CD14-positive monocyte (primary cell): ENCODE data around the gene DPF3. TPM values are rescaled to one million over a fixed set of nuclear protein-coding genes. Genes with fewer than 3 reads are reported as not detected.

ENCODE experiments used
- DNase-seq, 3 donors: peaks; one replicate each; pipeline ENCODE4 v3.0.0-alpha.2; 2011 to 2022
- H2AFZ ChIP-seq: 2 replicates; pipeline ENCODE4 v1.6.0; 2012; ENCODE audit warnings: mild to moderate bottlenecking, low read depth, low read length, inconsistent platforms; ENCODE audit not compliant: insufficient read depth, poor library complexity, severe bottlenecking
- H3K27ac ChIP-seq, 2 donors: 1 replicate in 1 of 2; 2 replicates in 1 of 2; pipeline ENCODE4 v1.5.1; 2012 to 2013; ENCODE audit warnings: low read length in 2 of 2, control low read depth in 1 of 2, inconsistent platforms in 1 of 2, low read depth in 1 of 2, mild to moderate bottlenecking in 1 of 2
- H3K27me3 ChIP-seq, 2 donors: one replicate each; pipeline versions ENCODE4 v1.6.0 to v1.6.1; 2011 to 2013; ENCODE audit warnings: low read length in 2 of 2; ENCODE audit not compliant: control insufficient read depth in 2 of 2, insufficient read depth in 2 of 2
- H3K36me3 ChIP-seq, 2 donors: replicated peaks in 1 of 2; 1 replicate in 1 of 2; 2 replicates in 1 of 2; pipeline versions ENCODE4 v1.5.1 to v1.6.1; 2012 to 2013; ENCODE audit warnings: low read length in 2 of 2, control low read depth in 1 of 2, inconsistent platforms in 1 of 2, mild to moderate bottlenecking in 1 of 2; ENCODE audit not compliant: insufficient read depth in 2 of 2, control insufficient read depth in 1 of 2
- H3K4me1 ChIP-seq, 2 donors: 1 replicate in 1 of 2; 2 replicates in 1 of 2; pipeline versions ENCODE4 v1.5.1 to v1.6.1; 2012 to 2013; ENCODE audit warnings: low read length in 2 of 2, control low read depth in 1 of 2, inconsistent platforms in 1 of 2, mild to moderate bottlenecking in 1 of 2, moderate library complexity in 1 of 2; ENCODE audit not compliant: insufficient read depth in 2 of 2, control insufficient read depth in 1 of 2
- H3K4me2 ChIP-seq: replicated peaks from 2 replicates; pipeline ENCODE3; 2012; ENCODE audit warnings: low read length, moderate library complexity, mild to moderate bottlenecking; ENCODE audit not compliant: poor library complexity, severe bottlenecking; ENCODE audit errors: extremely low read depth
- H3K4me3 ChIP-seq, 3 experiments: fragments of 200-600 bp in 1 of 3; sonication (generic) in 1 of 3; replicated peaks in 1 of 3; 1 replicate in 2 of 3; 2 replicates in 1 of 3; pipeline ENCODE4 v1.5.1; 2011 to 2013; ENCODE audit warnings: low read length in 3 of 3, mild to moderate bottlenecking in 3 of 3, control low read depth in 2 of 3, low read depth in 2 of 3, inconsistent platforms in 1 of 3, moderate library complexity in 1 of 3
- H3K79me2 ChIP-seq: 2 replicates; pipeline ENCODE4 v1.6.0; 2012; ENCODE audit warnings: mild to moderate bottlenecking, control low read depth, inconsistent platforms, low read length, moderate library complexity; ENCODE audit not compliant: insufficient read depth
- H3K9ac ChIP-seq: 2 replicates; pipeline ENCODE4 v1.6.0; 2017; ENCODE audit warnings: low read length, mild to moderate bottlenecking; ENCODE audit not compliant: insufficient read depth, poor library complexity, severe bottlenecking
- H3K9me3 ChIP-seq, 2 donors: replicated peaks in 1 of 2; 1 replicate in 1 of 2; 2 replicates in 1 of 2; pipeline versions ENCODE4 v1.5.1 to v1.6.1; 2012 to 2013; ENCODE audit warnings: low read length in 2 of 2, control low read depth in 1 of 2; ENCODE audit not compliant: control insufficient read depth in 1 of 2, insufficient read depth in 1 of 2
- H4K20me1 ChIP-seq: 2 replicates; pipeline ENCODE4 v1.6.0; 2012; ENCODE audit warnings: mild to moderate bottlenecking, low read length, control low read depth, moderate library complexity; ENCODE audit not compliant: insufficient read depth
- H3K27ac Mint-ChIP-seq, 7 donors: one replicate each; pipeline ENCODE4 v1.8.0; 2020; ENCODE audit warnings: mild to moderate bottlenecking in 7 of 7, mixed read lengths in 7 of 7, moderate library complexity in 6 of 7, inconsistent platforms in 2 of 7
- H3K27me3 Mint-ChIP-seq, 3 donors: one replicate each; pipeline ENCODE4 v1.8.0; 2021 to 2022; ENCODE audit warnings: low read depth in 3 of 3, mild to moderate bottlenecking in 3 of 3, mixed read lengths in 3 of 3, moderate library complexity in 3 of 3, inconsistent platforms in 1 of 3
- H3K36me3 Mint-ChIP-seq, 2 donors: one replicate each; pipeline ENCODE4 v1.8.0; 2020; ENCODE audit warnings: mixed read lengths in 2 of 2, inconsistent platforms in 1 of 2, mild to moderate bottlenecking in 1 of 2
- H3K4me1 Mint-ChIP-seq: one replicate; pipeline ENCODE4 v1.8.0; 2020; ENCODE audit warnings: mild to moderate bottlenecking, mixed read lengths
- H3K4me3 Mint-ChIP-seq, 2 donors: one replicate each; pipeline ENCODE4 v1.8.0; 2020; ENCODE audit warnings: mild to moderate bottlenecking in 2 of 2, mixed read lengths in 2 of 2, moderate library complexity in 1 of 2
- H3K9me3 Mint-ChIP-seq, 7 donors: one replicate each; pipeline ENCODE4 v1.8.0; 2020 to 2022; ENCODE audit warnings: mixed read lengths in 7 of 7, mild to moderate bottlenecking in 6 of 7, moderate library complexity in 6 of 7, inconsistent platforms in 2 of 7
- WGBS: methylation state at CpG from one replicate; pipeline ENCODE4 v1.1.5; 2013; ENCODE audit warnings: missing lambda C conversion rate; ENCODE audit not compliant: insufficient coverage; 5-methylcytosine and 5-hydroxymethylcytosine counted together
- intact Hi-C, 2 donors: fragments of 100-400 bp; cut with micrococcal nuclease; formaldehyde crosslinking; loops; one replicate each; pipeline versions ENCODE4 v1.15.0 to v1.15.1; 2023
- polyA plus RNA-seq, 3 donors: library from polyadenylated mRNA; depleted of rRNA in 1 of 3; unstranded in 2 of 3; stranded (reverse) in 1 of 3; fragments of 300-500 nt in 2 of 3; fragments of >200 nt in 1 of 3; fragmentation: Illumina TruSeq in 2 of 3; gene quantifications; 1 replicate in 2 of 3; 2 replicates in 1 of 3; pipeline ENCODE4 v1.2.3, GENCODE V29; 2012 to 2021
- TF ChIP-seq, protein P1 (sequence below): fragments of 200-600 bp; IDR thresholded peaks from one replicate; pipeline ENCODE4 v1.8.0; 2022; ENCODE audit warnings: antibody characterized with exemption, mild to moderate bottlenecking

Gene DPF3
- polyA plus RNA-seq, 3 donors: 0.33 to 0.39 TPM; not detected in 1

DNA sequence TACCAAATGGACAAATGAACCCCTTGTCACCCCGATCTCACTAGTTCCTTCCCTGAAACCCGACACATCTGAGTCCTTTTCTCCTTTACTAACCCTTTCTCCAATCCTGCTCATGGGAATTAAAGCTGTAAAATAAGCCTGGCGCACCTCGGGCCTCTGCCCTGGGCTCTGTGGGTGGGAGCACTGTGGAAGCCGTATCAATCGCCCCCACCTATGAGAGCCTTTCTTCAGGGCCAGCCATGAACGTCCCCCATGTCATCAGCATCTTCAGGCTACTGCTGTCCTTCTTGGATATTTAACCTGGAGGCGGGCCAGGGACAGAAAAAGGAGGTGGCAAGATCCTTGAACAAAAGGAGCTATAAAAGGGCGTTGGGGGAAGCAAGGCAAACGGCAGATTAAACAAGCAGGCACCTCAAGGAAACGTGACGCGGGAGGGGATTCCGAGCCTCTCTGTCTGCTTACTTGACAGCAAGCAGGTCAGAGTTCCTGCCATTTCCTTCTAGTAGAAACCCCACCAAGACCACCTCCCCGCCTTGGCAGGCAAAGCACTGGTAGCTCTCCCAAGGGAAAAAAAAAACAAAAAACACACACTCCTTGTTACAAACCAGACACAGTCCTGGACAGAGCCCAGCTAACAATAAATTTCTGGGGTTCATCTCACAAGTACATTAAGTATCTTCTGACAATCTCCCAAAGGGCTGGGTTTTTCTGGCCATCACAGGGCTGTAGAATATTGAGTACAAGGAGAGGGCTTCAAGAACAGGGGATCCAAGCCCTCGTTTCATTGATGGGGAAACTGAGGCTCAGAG lies 62.9 kb downstream of the DPF3 start:
- peaks cover 0 to 8% of the 10 kb centered on the region in 2 donors for H3K27me3 ChIP-seq
- DNase-seq: no peak
- no peak overlapping the region for H3K4me3 ChIP-seq
- no peaks in the 10 kb centered on the region for H3K79me2 ChIP-seq
- Mint-ChIP-seq H3K4me3 (no peak overlapping the region), H3K27me3 (peaks cover 15 to 32% (median 24%) of the 10 kb centered on the region in 3 donors), H3K4me1 (no peaks in the 10 kb centered on the region), H3K36me3 (no peaks in the 10 kb centered on the region), H3K27ac (no peak overlapping the region), H3K9me3 (peaks cover 0 to 6% (median 0%) of the 10 kb centered on the region in 7 donors)
- WGBS: 44% methylated on average over 15 of the region's 16 CpGs
- no peak overlapping the region for H3K9ac ChIP-seq
- H3K36me3 ChIP-seq: no peaks in the 10 kb centered on the region
- no peaks in the 10 kb centered on the region for H3K4me1 ChIP-seq
- no peaks in the 10 kb centered on the region for H3K9me3 ChIP-seq
- intact Hi-C loops: no loop called here
- no peaks in the 10 kb centered on the region for H4K20me1 ChIP-seq
- no peak overlapping the region for H3K4me2 ChIP-seq
- TF ChIP-seq, protein P1, sequence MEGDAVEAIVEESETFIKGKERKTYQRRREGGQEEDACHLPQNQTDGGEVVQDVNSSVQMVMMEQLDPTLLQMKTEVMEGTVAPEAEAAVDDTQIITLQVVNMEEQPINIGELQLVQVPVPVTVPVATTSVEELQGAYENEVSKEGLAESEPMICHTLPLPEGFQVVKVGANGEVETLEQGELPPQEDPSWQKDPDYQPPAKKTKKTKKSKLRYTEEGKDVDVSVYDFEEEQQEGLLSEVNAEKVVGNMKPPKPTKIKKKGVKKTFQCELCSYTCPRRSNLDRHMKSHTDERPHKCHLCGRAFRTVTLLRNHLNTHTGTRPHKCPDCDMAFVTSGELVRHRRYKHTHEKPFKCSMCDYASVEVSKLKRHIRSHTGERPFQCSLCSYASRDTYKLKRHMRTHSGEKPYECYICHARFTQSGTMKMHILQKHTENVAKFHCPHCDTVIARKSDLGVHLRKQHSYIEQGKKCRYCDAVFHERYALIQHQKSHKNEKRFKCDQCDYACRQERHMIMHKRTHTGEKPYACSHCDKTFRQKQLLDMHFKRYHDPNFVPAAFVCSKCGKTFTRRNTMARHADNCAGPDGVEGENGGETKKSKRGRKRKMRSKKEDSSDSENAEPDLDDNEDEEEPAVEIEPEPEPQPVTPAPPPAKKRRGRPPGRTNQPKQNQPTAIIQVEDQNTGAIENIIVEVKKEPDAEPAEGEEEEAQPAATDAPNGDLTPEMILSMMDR: no peak
- no peak overlapping the region for H3K27ac ChIP-seq
- H2AFZ ChIP-seq: no peak overlapping the region

DNA sequence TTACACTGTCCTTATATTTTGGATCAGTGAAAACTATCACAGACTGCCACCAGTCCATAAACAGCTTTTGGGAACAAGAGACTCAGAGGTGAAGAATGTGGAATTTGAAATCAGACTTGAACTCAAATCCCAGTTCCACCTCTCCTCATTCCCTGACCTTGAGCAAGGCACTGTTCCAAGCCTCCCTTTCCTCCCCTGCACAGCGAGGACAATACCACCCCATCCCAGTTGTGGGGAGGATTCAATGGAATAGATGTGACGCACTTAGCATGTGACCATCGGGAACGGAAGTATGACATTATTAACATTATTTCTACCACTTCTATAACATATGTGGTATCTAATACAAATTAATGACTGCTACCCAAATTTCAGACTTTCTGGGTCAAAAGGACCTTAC lies 63.5 kb downstream of the DPF3 start:
- H3K27ac Mint-ChIP-seq: no peak overlapping the region
- H3K27me3 Mint-ChIP-seq: peaks cover 15 to 34% (median 24%) of the 10 kb centered on the region in 3 donors
- Histone ChIP-seq H4K20me1 (no peaks in the 10 kb centered on the region), H3K4me3 (no peak overlapping the region), H2AFZ (no peak overlapping the region), H3K27ac (no peak overlapping the region), H3K9ac (no peak overlapping the region), H3K79me2 (no peaks in the 10 kb centered on the region), H3K27me3 (peaks cover 0 to 8% of the 10 kb centered on the region in 2 donors), H3K4me2 (no peak overlapping the region), H3K9me3 (no peaks in the 10 kb centered on the region), H3K36me3 (no peaks in the 10 kb centered on the region), H3K4me1 (no peaks in the 10 kb centered on the region)
- no peaks in the 10 kb centered on the region for H3K36me3 Mint-ChIP-seq
- WGBS: no CpG with 5 or more reads among the region's 4 CpGs
- no peaks in the 10 kb centered on the region for H3K4me1 Mint-ChIP-seq
- H3K9me3 Mint-ChIP-seq: peaks cover 0 to 6% (median 0%) of the 10 kb centered on the region in 7 donors
- intact Hi-C loops: no loop called here
- DNase-seq: no peak
- no peak overlapping the region for H3K4me3 Mint-ChIP-seq
- TF ChIP-seq, protein P1: no peak
